Sigmoid colon (tissue), 7 donors: Measurements from ENCODE around the gene GPC5. TPM values are rescaled to one million over a fixed set of nuclear protein-coding genes. Genes with fewer than 3 reads are reported as not detected.
A peak's percentile ranks its signal among the peaks of the same experiment; 100 is the strongest.

ENCODE experiments used
- DNase-seq: peaks from one replicate; pipeline ENCODE4 v3.0.0-alpha.2; 2019
- H3K27ac ChIP-seq, 4 donors: fragments of 200-600 bp; sonication (generic); one replicate each; pipeline ENCODE4 v1.5.1; 2016 to 2019; ENCODE audit warnings: mild to moderate bottlenecking in 1 of 4
- H3K27me3 ChIP-seq, 3 donors: fragments of 200-600 bp; sonication (generic); one replicate each; pipeline ENCODE4 v1.5.1; 2019; ENCODE audit warnings: mild to moderate bottlenecking in 1 of 3
- H3K36me3 ChIP-seq, 4 donors: fragments of 200-600 bp; sonication (generic); one replicate each; pipeline ENCODE4 v1.5.1; 2016 to 2019
- H3K4me1 ChIP-seq, 4 donors: fragments of 200-600 bp; sonication (generic); one replicate each; pipeline ENCODE4 v1.5.1; 2017 to 2019
- H3K4me3 ChIP-seq, 4 donors: fragments of 200-600 bp; sonication (generic); one replicate each; pipeline ENCODE4 v1.5.1; 2017 to 2019; ENCODE audit warnings: mild to moderate bottlenecking in 2 of 4, moderate library complexity in 1 of 4
- H3K9me3 ChIP-seq, 4 donors: fragments of 200-600 bp in 3 of 4; sonication (generic) in 3 of 4; one replicate each; pipeline versions ENCODE4 v1.5.1 to v1.6.1; 2013 to 2019
- EP300 ChIP-seq, 4 donors: sonication (generic); formaldehyde crosslinking; IDR thresholded peaks; one replicate each; pipeline ENCODE4 v1.6.1; 2017; ENCODE audit warnings: antibody characterized with exemption in 4 of 4
- POLR2A ChIP-seq, 2 donors: fragments of 450-650 bp; IDR thresholded peaks; one replicate each; pipeline ENCODE4 v1.6.1; 2016; ENCODE audit warnings: antibody characterized with exemption in 2 of 2, mild to moderate bottlenecking in 2 of 2, moderate library complexity in 2 of 2
- POLR2AphosphoS5 ChIP-seq, 4 donors: sonication (generic); formaldehyde crosslinking; IDR thresholded peaks; one replicate each; pipeline ENCODE4 v1.6.1; 2017; ENCODE audit warnings: antibody characterized with exemption in 4 of 4
- WGBS, 2 donors: extraction: QIAGEN DNeasy Blood & Tissue Kit; methylation state at CpG; one replicate each; pipeline ENCODE4 v1.1.7; 2013; 5-methylcytosine and 5-hydroxymethylcytosine counted together
- intact Hi-C: fragments of 100-400 bp; cut with DNase I; formaldehyde crosslinking; loops from one replicate; pipeline ENCODE4 v1.15.1; 2023
- polyA plus RNA-seq, 3 donors: library from polyadenylated mRNA; stranded (reverse); fragments of 200-250 nt; gene quantifications; one replicate each; pipeline ENCODE4 v1.2.3, GENCODE V29; 2013
- total RNA-seq, 4 donors: library from RNA; depleted of rRNA; stranded (reverse); fragments of >200 nt; gene quantifications; one replicate each; pipeline ENCODE4 v1.1.0, GENCODE V29; 2016
- TF ChIP-seq, protein P1 (sequence below), 4 experiments: fragments of 450-650 bp in 3 of 4; fragments of 200-600 bp in 1 of 4; IDR thresholded peaks; one replicate each; pipeline ENCODE4 v1.5.1; 2016 to 2019; ENCODE audit warnings: antibody characterized with exemption in 4 of 4, mild to moderate bottlenecking in 3 of 4, moderate library complexity in 2 of 4
- donor health status: healthy with polysubstance abuse.
- donor health status: Bipolar disorder and iron deficiency.
- donor health status: healthy.

Gene GPC5
- total and polyA plus RNA-seq, 7 donors: 0.39 to 3.9 (median 2.9) TPM; not detected in 2

DNA sequence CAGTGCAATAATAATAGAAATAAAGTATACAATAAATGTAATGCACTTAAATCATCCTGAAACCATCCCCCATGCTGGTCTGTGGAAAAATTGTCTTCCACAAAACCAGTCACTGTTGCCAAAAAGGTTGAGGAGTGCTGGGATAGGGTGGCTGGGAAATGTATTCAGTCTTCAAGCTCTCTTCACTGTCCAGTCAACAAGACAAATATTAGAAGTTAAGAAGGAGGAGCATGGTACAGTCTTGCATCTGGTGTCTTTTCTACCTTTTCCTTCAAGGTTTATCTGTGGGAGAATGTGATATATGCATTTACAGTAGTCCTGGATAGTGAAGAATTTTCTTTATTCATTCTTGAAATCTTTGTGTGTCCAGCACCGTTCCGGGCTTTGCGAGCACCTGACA lies 203.4 kb downstream of the GPC5 start:
- Histone ChIP-seq H3K4me3 (no peak overlapping the region), H3K4me1 (no peaks in the 10 kb centered on the region), H3K27ac (no peak overlapping the region), H3K27me3 (no peaks in the 10 kb centered on the region), H3K9me3 (no peaks in the 10 kb centered on the region), H3K36me3 (no peaks in the 10 kb centered on the region)
- DNase-seq: no peak
- no peak for TF ChIP-seq POLR2A (IDR thresholded peaks at IDR 0.05)
- TF ChIP-seq, protein P1, sequence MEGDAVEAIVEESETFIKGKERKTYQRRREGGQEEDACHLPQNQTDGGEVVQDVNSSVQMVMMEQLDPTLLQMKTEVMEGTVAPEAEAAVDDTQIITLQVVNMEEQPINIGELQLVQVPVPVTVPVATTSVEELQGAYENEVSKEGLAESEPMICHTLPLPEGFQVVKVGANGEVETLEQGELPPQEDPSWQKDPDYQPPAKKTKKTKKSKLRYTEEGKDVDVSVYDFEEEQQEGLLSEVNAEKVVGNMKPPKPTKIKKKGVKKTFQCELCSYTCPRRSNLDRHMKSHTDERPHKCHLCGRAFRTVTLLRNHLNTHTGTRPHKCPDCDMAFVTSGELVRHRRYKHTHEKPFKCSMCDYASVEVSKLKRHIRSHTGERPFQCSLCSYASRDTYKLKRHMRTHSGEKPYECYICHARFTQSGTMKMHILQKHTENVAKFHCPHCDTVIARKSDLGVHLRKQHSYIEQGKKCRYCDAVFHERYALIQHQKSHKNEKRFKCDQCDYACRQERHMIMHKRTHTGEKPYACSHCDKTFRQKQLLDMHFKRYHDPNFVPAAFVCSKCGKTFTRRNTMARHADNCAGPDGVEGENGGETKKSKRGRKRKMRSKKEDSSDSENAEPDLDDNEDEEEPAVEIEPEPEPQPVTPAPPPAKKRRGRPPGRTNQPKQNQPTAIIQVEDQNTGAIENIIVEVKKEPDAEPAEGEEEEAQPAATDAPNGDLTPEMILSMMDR (IDR thresholded peaks at IDR 0.05): no peak
- no peak for TF ChIP-seq EP300 (IDR thresholded peaks at IDR 0.05)
- no peak for TF ChIP-seq POLR2AphosphoS5 (IDR thresholded peaks at IDR 0.05)
- 85 to 93% methylated on average over 3 of the region's 3 CpGs for WGBS, 2 donors
- intact Hi-C loops: no loop called here

DNA sequence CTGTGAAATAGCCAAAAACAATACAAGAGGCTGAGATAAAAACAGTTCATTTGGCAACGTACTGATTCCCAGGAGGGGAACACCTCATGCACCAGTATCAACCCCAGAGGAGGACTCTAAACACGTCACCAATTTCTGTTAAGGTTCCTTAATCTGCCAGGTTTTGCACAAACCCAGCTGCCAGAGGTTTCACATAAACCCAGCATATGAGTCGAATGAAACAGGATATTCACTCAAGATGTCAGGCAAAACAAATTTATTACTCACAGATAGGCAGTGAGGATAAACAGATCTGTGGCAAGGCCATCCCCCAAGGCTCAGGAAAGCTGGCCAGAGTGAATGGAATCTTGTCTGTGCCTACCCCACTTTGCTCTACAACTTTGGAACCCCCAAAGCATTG lies 210.9 kb downstream of the GPC5 start:
- Histone ChIP-seq H3K4me3 (no peak overlapping the region), H3K27me3 (no peaks in the 10 kb centered on the region), H3K9me3 (no peaks in the 10 kb centered on the region), H3K36me3 (no peaks in the 10 kb centered on the region), H3K4me1 (peaks cover 0 to 11% (median 4%) of the 10 kb centered on the region in 4 donors), H3K27ac (no peak overlapping the region)
- no peak for DNase-seq
- 63 to 73% methylated on average over 3 of the region's 3 CpGs for WGBS, 2 donors
- TF ChIP-seq EP300 (IDR thresholded peaks at IDR 0.05) (no peak), POLR2AphosphoS5 (IDR thresholded peaks at IDR 0.05) (peak in 1 of 4 donors; percentile 9)
- intact Hi-C loops: no loop called here

DNA sequence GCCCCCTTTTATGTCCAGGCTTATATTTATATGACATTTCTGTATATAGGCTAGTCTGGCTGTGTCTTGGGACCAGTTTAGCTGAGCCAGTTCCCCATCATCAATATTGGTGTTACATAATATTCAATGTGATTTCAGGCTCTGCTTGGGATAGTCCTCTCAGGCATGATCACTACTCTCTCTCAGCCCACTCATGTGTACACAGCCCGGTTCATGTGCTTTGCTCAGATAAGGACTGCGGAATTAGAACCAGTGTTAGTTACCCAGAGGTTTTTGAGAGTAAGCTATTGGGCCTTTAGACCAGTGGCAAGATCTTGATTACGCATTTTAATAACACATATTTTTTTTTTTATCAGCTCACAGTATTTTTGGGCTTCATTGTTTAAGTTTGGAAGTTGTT lies 219.9 kb downstream of the GPC5 start:
- DNase-seq: no peak
- no peak overlapping the region for H3K27ac ChIP-seq
- TF ChIP-seq POLR2AphosphoS5 (IDR thresholded peaks at IDR 0.05) (no peak), EP300 (IDR thresholded peaks at IDR 0.05) (no peak), POLR2A (IDR thresholded peaks at IDR 0.05) (no peak)
- TF ChIP-seq, protein P1 (IDR thresholded peaks at IDR 0.05): no peak
- H3K36me3 ChIP-seq: no peaks in the 10 kb centered on the region
- intact Hi-C loops: no loop called here
- H3K27me3 ChIP-seq: no peaks in the 10 kb centered on the region
- H3K4me1 ChIP-seq: no peaks in the 10 kb centered on the region
- no peak overlapping the region for H3K4me3 ChIP-seq
- WGBS, 2 donors: 90% methylated on average over 3 of the region's 3 CpGs
- no peaks in the 10 kb centered on the region for H3K9me3 ChIP-seq

DNA sequence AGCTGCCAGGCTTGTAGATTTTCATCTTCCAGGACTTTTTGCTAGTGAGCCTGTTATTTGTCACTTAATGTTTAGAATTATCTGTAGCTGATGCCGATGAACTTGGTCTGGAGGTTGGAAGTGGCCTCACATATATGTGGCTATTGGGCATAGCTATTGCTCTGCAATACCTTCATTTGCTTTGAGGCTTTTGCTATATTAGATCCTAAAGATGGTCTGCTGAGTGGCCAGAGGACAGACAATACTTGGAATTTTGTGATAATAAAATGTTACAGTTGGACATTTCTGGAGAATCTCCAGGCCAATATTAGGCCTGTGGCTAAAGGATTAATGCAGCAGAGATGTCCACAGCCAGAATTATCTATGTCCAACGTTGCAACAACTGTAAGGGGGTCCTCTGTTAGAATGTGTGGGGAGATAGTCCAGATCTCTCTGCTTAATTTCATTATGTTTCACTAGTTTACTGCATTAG lies 222.3 kb downstream of the GPC5 start:
- Histone ChIP-seq H3K9me3 (no peaks in the 10 kb centered on the region), H3K4me1 (no peaks in the 10 kb centered on the region), H3K36me3 (no peaks in the 10 kb centered on the region), H3K4me3 (no peak overlapping the region), H3K27me3 (no peaks in the 10 kb centered on the region), H3K27ac (no peak overlapping the region)
- no peak for DNase-seq
- TF ChIP-seq POLR2A (IDR thresholded peaks at IDR 0.05): no peak
- no peak for TF ChIP-seq EP300 (IDR thresholded peaks at IDR 0.05)
- TF ChIP-seq, protein P1 (IDR thresholded peaks at IDR 0.05): no peak
- TF ChIP-seq POLR2AphosphoS5 (IDR thresholded peaks at IDR 0.05): no peak
- intact Hi-C loops: no loop called here
- 55 to 57% methylated on average over 2 of the region's 2 CpGs for WGBS, 2 donors

DNA sequence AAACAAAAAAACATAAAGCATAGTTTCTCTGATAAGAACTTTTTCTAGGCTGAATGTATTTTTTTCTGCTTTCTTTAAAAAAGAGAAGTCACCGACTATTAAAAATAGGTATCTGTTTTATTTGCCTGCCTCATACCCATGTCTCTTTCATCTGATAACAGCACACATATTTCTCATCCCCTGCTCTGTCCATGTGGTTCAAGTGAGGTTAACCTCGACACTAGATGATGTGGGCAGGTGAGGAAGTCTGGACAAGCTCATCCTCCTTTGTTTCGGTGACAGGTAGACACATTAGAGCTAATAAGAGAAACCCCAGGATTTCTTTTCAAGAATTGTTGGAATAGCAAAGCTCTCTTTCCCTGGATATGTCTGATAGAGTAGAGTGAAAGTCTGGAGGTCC lies 222.7 kb downstream of the GPC5 start:
- Histone ChIP-seq H3K4me1 (no peaks in the 10 kb centered on the region), H3K36me3 (no peaks in the 10 kb centered on the region), H3K9me3 (no peaks in the 10 kb centered on the region), H3K27me3 (no peaks in the 10 kb centered on the region), H3K27ac (no peak overlapping the region), H3K4me3 (no peak overlapping the region)
- TF ChIP-seq POLR2A (IDR thresholded peaks at IDR 0.05): no peak
- no peak for TF ChIP-seq EP300 (IDR thresholded peaks at IDR 0.05)
- TF ChIP-seq POLR2AphosphoS5 (IDR thresholded peaks at IDR 0.05): no peak
- TF ChIP-seq, protein P1 (IDR thresholded peaks at IDR 0.05): no peak
- no peak for DNase-seq
- 67 to 80% methylated on average over 3 of the region's 3 CpGs for WGBS, 2 donors
- intact Hi-C loops: no loop called here
